G401.6 (cell line): ENCODE data around the gene PGAP6.
"Not testable (repeated sequence)": the region's sequence is repeated elsewhere in the genome, so short reads cannot be mapped to it uniquely, and the experiment has no call there.

Source experiments
- FAIRE-seq: peaks from 2 replicates; lab custom pipeline; 2012; peaks lifted over from hg19 to GRCh38; lab: Jason Lieb, UNC

Gene PGAP6

DNA sequence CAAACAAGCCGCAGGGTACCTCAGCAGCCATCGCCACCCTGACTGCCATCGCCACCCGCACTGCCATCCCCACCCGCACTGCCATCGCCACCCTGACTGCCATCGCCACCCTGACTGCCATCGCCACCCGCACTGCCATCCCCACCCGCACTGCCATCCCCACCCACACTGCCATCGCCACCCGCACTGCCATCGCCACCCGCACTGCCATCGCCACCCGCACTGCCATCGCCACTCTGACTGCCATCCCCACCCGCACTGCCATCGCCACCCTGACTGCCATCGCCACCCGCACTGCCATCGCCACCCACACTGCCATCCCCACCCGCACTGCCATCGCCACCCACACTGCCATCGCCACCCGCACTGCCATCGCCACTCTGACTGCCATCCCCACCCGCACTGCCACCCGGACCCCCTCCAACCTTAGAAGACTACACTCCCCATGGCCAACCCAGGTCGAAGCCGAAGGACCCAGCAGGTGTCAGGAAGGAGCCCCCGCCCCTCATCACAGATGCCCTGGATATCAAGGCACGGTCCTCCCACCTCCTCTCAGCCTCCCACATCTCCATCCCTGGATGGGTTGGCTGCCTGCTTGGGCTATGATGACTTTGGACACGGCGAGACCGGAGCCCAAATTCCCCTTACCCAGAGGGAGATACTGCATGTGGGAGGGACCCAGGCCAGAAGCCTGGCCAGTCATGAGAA, 3.5 kb downstream of the PGAP6 start:
- not testable (repeated sequence) for FAIRE-seq

DNA sequence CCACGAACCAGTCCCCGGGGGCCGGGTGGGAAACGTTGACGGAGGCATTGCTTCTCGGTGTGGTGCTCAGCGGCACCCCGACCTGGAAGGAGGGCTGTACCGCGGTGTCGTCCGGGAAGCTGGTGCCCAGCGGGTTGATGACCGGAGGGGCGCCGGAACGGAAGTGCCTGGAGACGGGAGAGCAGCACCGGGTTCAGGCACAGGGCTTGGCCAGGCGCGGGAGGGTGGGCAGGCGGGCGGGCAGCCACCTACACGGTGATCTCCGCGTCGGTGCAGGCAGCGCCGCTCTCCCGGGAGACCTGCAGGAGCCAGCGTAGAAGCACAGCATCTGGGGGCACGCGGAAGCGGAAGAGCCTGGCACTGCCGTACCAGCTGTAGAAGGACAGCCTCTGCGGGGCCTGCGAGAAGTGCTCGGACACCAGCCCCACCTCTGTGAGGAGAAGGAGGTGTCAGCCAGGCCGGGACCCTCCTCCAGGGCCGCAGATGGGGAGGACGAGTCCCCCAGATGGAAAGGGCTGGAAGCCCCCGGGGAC, 4.3 kb downstream of the PGAP6 start:
- no peak for FAIRE-seq

DNA sequence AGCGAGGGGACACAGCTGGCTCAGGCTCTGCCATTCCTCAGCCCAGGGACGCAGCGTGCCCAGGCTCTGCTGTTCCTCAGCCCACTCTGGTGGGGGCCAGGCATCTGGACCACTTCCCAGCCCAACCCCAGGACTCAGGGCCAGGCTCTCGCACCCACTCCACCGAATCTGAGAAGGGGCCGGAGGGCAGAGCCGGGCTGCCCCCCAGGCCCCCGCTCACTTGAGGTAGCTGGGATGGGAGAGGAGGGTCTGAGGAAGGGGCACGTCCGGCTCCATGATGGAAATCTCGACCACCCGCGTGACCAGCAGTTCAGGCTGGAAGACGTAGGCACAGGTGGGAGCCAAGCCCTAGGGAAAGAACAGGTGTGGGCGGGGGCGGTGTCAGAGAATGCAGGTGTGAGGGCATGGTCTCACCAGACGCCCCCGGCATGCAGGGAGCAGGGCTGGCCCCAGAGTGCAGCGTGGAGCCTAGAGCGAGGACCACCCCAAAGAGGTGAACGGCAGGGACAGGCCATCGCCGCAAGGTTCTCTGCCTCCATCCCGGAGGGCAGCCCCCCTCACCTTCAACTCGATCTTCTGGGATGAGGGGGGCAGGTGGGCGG, 4.9 kb downstream of the PGAP6 start:
- no peak for FAIRE-seq

DNA sequence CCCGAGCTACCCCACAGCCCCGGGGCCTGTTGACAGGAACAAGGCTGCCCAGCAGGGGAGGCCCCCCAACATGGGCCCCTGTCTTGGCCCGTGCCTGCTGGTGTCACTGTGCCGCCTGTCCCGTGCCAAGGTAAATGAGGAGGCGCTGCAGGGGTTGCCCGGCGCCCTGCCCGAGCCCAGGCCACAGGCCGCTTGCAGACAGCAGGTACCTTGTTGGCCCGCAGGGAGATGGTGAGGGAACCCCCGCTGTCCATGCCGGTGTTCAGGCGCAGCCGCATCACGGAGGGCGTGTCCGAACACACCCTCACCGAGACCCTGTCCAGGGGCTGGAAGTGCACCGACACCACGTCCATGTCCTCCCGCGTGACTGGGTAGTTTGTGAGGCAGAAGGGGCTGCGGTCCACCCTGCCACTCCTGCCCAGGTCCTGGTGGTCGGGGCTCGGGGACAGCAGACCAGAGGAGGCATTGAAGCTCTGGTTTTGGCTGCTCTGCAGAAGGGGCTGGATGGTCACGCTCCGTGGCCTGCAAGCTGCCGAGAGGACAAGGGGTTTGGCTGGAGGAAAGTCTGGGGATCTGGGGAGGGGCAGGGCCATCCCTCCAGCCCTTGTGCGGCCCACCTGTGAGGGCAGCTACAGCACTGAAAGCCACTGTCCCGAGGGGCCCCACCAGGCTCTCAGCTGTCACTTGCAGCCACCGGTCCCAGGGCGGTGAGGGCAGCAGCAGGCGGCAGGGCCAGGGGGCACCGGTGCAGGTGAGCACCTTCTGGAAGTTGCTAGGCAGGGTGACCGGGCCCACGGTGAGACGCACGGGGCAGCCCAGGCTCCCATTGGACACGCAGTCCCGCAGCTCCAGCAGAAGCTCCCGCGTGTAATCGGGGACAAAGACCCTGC, 5.6 kb downstream of the PGAP6 start:
- no peak for FAIRE-seq

DNA sequence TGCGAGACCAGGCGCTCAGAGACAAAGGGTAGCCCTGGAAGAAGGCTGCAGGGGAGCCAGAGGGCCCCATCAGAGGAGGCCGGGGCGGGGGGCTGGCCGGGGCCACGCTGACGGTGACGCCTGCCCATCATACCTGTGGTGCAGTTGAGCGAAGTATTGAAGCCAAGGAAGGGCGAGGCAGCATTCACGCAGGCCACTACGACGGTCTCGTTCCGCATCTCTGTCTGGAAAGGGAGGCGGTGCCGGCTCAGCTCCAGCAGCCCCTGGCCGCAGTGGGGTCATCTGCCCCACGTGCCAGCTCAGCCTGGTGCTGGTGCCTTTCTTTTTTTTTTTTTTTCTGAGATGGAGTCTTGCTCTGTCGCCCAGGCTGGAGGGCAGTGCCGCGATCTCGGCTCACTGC, 6.6 kb downstream of the PGAP6 start:
- no peak for FAIRE-seq

GRCh38 chr16:374616-374926, 7.2 kb downstream of the PGAP6 start:
- FAIRE-seq = no peak

DNA sequence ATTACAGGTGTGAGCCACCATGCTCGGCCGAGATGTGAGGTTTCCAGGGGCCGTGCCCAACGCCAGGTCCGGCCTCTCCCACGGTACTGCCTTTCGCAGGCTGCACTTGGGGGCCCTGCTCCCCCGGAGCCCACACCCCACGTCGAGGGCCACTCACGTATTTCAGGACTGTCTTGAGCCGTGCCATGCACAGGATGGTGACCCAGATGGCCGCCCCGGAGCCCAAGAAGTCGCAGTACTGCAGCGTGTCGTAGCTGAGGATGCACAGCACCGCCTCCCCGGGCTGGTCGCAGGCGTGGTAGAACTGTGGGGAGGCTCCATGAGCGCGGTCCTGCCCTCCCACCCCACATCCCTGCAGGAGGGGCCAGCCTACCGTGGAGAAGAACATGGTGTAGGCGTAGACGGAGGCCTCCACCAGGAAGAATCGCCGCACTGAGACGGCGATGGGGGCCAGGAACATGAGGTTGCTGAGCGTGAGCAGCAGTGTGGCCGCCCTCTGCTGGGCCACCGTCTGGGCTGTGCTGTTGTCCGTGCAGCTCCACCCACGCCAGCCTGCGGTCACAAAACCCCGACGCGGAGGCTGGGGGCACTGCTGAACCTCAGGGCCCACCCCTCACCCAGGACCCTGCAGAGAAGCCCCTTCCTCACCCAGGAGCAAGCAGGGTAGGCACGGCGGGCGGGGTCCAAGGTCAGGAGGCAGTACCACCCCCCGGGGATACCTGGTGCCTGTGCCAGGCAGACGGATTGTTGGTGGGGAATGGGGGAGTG, 7.7 kb downstream of the PGAP6 start:
- no peak for FAIRE-seq

DNA sequence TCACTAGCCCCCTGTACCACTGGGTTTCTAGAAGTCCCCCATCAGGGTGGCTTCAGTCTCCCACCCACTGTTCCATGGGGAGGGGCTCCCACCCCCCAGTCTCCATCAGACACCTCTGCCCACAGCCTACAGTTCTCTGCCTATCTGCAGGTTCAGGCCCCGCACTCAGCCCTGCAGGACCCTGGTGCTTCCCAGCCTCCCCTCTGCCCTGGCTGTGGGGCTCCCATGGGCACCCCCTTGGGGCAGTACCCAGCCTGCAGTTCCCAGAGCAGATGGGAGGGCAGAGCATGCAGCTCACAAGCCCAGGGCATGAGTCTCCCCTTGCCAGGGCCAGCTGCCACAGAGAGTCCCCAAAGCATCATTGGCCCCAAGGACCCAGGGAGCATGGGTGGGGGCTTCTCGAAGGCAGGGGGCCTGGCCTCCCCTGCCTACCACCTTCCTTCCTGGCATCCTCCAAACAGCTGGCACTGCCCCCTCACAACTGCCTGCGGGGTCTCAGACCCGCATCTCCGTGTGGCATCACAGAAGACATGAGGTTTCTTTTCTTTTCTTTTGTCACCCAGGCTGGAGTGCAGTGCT, 8.7 kb downstream of the PGAP6 start:
- FAIRE-seq = no peak

- FAIRE-seq = no peak
Measured at GRCh38 chr16:372302-372983, 9.3 kb downstream of the PGAP6 start.

- no peak for FAIRE-seq
Measured at GRCh38 chr16:371515-372301, 10.1 kb downstream of the PGAP6 start.

DNA sequence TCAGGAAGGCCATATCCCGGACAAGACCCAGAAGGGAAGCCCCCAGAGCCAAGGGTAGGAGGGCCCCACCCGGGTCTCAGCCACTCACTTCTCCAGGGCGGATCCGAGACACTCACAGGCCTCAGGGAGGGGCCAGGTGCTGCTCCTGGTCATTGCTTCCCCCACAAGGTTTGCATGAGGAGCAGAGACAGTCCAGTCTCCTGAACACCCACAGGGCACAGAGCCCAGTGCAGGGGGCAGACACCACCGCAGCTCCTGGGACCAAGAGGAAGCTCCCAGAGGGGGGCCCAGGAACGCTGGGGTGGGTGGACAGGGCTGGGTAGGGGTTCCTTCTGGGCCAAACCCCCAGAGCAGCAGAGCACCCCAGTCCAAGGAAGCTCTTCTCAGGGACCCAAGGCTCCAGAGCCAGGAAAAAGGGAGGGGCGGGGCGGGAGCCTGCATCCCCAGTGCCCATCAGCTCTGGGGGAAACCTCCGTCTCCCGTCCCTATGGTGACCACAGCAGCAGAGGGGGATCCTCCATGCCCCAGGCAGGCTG, 10.7 kb downstream of the PGAP6 start:
- FAIRE-seq = no peak

- peak; percentile 97 for FAIRE-seq
Measured at GRCh38 chr16:370443-370842, 11.3 kb downstream of the PGAP6 start, which contains the start of gene MRPL28. Gene MRPL28, minus strand, starts transcription at chr16:370538. Its CDS starts 320 bp downstream, at chr16:370218.

DNA sequence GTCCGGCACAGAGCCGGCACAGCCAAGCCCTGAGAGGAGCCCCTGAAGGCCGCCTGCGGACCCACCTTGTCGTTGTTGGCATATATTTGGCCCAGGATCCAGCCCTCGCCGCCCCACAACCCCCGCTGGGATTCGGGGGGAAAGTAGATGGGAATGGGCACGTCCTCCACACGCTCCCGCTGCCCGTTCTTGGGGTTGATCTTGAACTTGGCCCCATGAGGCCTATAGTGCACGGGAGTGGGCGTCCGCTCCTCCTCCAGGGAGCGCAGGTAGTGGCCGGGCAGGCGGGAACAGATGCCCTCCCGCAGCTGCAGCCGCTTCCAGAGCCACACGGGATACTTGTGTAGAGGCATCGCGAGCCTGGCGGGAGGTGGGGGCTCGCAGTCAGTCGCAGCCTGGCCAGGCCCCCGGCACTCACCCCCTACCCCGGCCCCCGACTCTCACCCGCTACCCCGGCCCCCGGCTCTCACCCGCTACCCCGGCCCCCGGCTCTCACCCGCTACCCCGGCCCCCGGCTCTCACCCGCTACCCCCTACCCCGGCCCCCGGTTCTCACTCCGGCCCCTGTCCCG, 11.8 kb downstream of the PGAP6 start:
- FAIRE-seq = no peak

DNA sequence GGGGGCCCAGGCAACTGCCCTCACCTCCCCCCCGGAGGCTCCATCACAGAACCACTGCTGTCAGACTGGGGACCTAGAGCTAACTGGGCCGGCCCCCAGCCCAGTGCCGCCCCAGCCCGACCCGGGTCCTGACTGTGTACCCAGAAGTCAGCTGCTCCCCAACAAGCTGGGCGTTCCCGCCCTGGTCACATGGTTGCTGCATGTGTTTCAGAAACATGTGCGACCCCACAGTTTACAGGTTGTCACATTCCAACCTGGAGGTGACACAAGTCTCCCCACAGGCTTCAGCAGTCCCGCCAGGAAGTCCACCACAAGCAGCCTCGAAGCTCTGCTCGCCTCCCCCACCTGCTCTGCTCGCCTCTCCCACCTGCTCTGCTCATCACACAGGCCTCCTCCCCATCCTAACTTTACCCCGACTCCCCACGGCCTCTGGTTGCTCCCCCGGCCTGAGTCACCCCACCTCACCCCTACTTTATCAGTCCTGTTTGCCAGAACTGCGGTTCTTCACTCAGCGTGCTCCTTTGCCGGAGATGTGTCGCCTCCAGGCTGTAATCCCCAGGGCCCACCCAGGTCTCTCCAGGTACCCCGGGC, 12.4 kb downstream of the PGAP6 start:
- no peak for FAIRE-seq

- no peak for FAIRE-seq
Measured at GRCh38 chr16:368388-369158, 13.2 kb downstream of the PGAP6 start.

- no peak for FAIRE-seq
Measured at GRCh38 chr16:367333-367903, 14.4 kb downstream of the PGAP6 start.

GRCh38 chr16:366476-366875, 15.3 kb downstream of the PGAP6 start:
- no peak for FAIRE-seq
